Measurements from ENCODE around the gene GLIS1.
"Not testable (repeated sequence)": the region's sequence is repeated elsewhere in the genome, so short reads cannot be mapped to it uniquely, and the experiment has no call there.

Gene GLIS1

GRCh38 chr1:53651356-53651755 is 87.6 kb downstream of the GLIS1 start:
- H3K9me3 ChIP-seq (ENCODE audit: control insufficient read depth in 5 of 5, low read length in 5 of 5): no peaks in the 10 kb centered on the region
- no peak overlapping the region for H3K9ac ChIP-seq (ENCODE audit: low read length in 5 of 5)
- H3K27me3 ChIP-seq (ENCODE audit: control insufficient read depth in 5 of 5, insufficient read depth in 4 of 5, low read length in 5 of 5): no peaks in the 10 kb centered on the region
- no peak overlapping the region for H3K27ac ChIP-seq (ENCODE audit: low read depth, low read length)
- H3K36me3 ChIP-seq (ENCODE audit: control insufficient read depth in 5 of 5, insufficient read depth in 5 of 5, low read length in 5 of 5): no peaks in the 10 kb centered on the region
- H3K4me1 ChIP-seq (ENCODE audit: control insufficient read depth in 5 of 5, insufficient read depth in 5 of 5, low read length in 5 of 5): no peaks in the 10 kb centered on the region
- no peak overlapping the region for H3K4me3 ChIP-seq (ENCODE audit: low read depth in 1 of 5, low read length in 5 of 5)

GRCh38 chr1:53648516-53648915 is 90.4 kb downstream of the GLIS1 start:
- Histone ChIP-seq H3K9ac (ENCODE audit: low read length in 5 of 5) (no peak overlapping the region), H3K27ac (ENCODE audit: low read depth, low read length) (no peak overlapping the region), H3K4me3 (ENCODE audit: low read depth in 1 of 5, low read length in 5 of 5) (no peak overlapping the region), H3K4me1 (ENCODE audit: control insufficient read depth in 5 of 5, insufficient read depth in 5 of 5, low read length in 5 of 5) (peaks cover 0 to 5% (median 0%) of the 10 kb centered on the region in 5 donors), H3K9me3 (ENCODE audit: control insufficient read depth in 5 of 5, low read length in 5 of 5) (no peaks in the 10 kb centered on the region), H3K27me3 (ENCODE audit: control insufficient read depth in 5 of 5, insufficient read depth in 4 of 5, low read length in 5 of 5) (no peaks in the 10 kb centered on the region), H3K36me3 (ENCODE audit: control insufficient read depth in 5 of 5, insufficient read depth in 5 of 5, low read length in 5 of 5) (no peaks in the 10 kb centered on the region)

- H3K36me3 ChIP-seq (ENCODE audit: control insufficient read depth in 5 of 5, insufficient read depth in 5 of 5, low read length in 5 of 5); H3K27ac ChIP-seq (ENCODE audit: low read depth, low read length); H3K9ac ChIP-seq (ENCODE audit: low read length in 5 of 5); H3K4me1 ChIP-seq (ENCODE audit: control insufficient read depth in 5 of 5, insufficient read depth in 5 of 5, low read length in 5 of 5); H3K27me3 ChIP-seq (ENCODE audit: control insufficient read depth in 5 of 5, insufficient read depth in 4 of 5, low read length in 5 of 5); H3K9me3 ChIP-seq (ENCODE audit: control insufficient read depth in 5 of 5, low read length in 5 of 5); H3K4me3 ChIP-seq (ENCODE audit: low read depth in 1 of 5, low read length in 5 of 5): not testable (repeated sequence)
Measured at GRCh38 chr1:53647915-53648314, 91.0 kb downstream of the GLIS1 start.

GRCh38 chr1:53646732-53647131 is 92.2 kb downstream of the GLIS1 start:
- peaks cover 0 to 6% (median 0%) of the 10 kb centered on the region in 5 donors for H3K4me1 ChIP-seq (ENCODE audit: control insufficient read depth in 5 of 5, insufficient read depth in 5 of 5, low read length in 5 of 5)
- no peak overlapping the region for H3K9ac ChIP-seq (ENCODE audit: low read length in 5 of 5)
- no peaks in the 10 kb centered on the region for H3K9me3 ChIP-seq (ENCODE audit: control insufficient read depth in 5 of 5, low read length in 5 of 5)
- no peak overlapping the region for H3K27ac ChIP-seq (ENCODE audit: low read depth, low read length)
- no peak overlapping the region for H3K4me3 ChIP-seq (ENCODE audit: low read depth in 1 of 5, low read length in 5 of 5)
- no peaks in the 10 kb centered on the region for H3K36me3 ChIP-seq (ENCODE audit: control insufficient read depth in 5 of 5, insufficient read depth in 5 of 5, low read length in 5 of 5)
- H3K27me3 ChIP-seq (ENCODE audit: control insufficient read depth in 5 of 5, insufficient read depth in 4 of 5, low read length in 5 of 5): no peaks in the 10 kb centered on the region

- Histone ChIP-seq H3K9ac (ENCODE audit: low read length in 5 of 5) (no peak overlapping the region), H3K9me3 (ENCODE audit: control insufficient read depth in 5 of 5, low read length in 5 of 5) (no peaks in the 10 kb centered on the region), H3K36me3 (ENCODE audit: control insufficient read depth in 5 of 5, insufficient read depth in 5 of 5, low read length in 5 of 5) (no peaks in the 10 kb centered on the region), H3K27ac (ENCODE audit: low read depth, low read length) (no peak overlapping the region), H3K4me3 (ENCODE audit: low read depth in 1 of 5, low read length in 5 of 5) (no peak overlapping the region), H3K27me3 (ENCODE audit: control insufficient read depth in 5 of 5, insufficient read depth in 4 of 5, low read length in 5 of 5) (no peaks in the 10 kb centered on the region), H3K4me1 (ENCODE audit: control insufficient read depth in 5 of 5, insufficient read depth in 5 of 5, low read length in 5 of 5) (peaks cover 0 to 6% (median 0%) of the 10 kb centered on the region in 5 donors)
Measured at GRCh38 chr1:53645690-53646078, 93.3 kb downstream of the GLIS1 start.

- no peaks in the 10 kb centered on the region for H3K27me3 ChIP-seq (ENCODE audit: control insufficient read depth in 5 of 5, insufficient read depth in 4 of 5, low read length in 5 of 5)
- peaks cover 0 to 6% (median 0%) of the 10 kb centered on the region in 5 donors for H3K4me1 ChIP-seq (ENCODE audit: control insufficient read depth in 5 of 5, insufficient read depth in 5 of 5, low read length in 5 of 5)
- H3K27ac ChIP-seq (ENCODE audit: low read depth, low read length): no peak overlapping the region
- H3K36me3 ChIP-seq (ENCODE audit: control insufficient read depth in 5 of 5, insufficient read depth in 5 of 5, low read length in 5 of 5): no peaks in the 10 kb centered on the region
- no peak overlapping the region for H3K4me3 ChIP-seq (ENCODE audit: low read depth in 1 of 5, low read length in 5 of 5)
- H3K9me3 ChIP-seq (ENCODE audit: control insufficient read depth in 5 of 5, low read length in 5 of 5): no peaks in the 10 kb centered on the region
- H3K9ac ChIP-seq (ENCODE audit: low read length in 5 of 5): no peak overlapping the region
Measured at GRCh38 chr1:53644909-53645689, 93.9 kb downstream of the GLIS1 start.

GRCh38 chr1:53644496-53644895 is 94.5 kb downstream of the GLIS1 start:
- H3K9me3 ChIP-seq (ENCODE audit: control insufficient read depth in 5 of 5, low read length in 5 of 5): no peaks in the 10 kb centered on the region
- H3K9ac ChIP-seq (ENCODE audit: low read length in 5 of 5): no peak overlapping the region
- peaks cover 0 to 6% (median 0%) of the 10 kb centered on the region in 5 donors for H3K4me1 ChIP-seq (ENCODE audit: control insufficient read depth in 5 of 5, insufficient read depth in 5 of 5, low read length in 5 of 5)
- H3K4me3 ChIP-seq (ENCODE audit: low read depth in 1 of 5, low read length in 5 of 5): no peak overlapping the region
- no peaks in the 10 kb centered on the region for H3K27me3 ChIP-seq (ENCODE audit: control insufficient read depth in 5 of 5, insufficient read depth in 4 of 5, low read length in 5 of 5)
- H3K27ac ChIP-seq (ENCODE audit: low read depth, low read length): no peak overlapping the region
- H3K36me3 ChIP-seq (ENCODE audit: control insufficient read depth in 5 of 5, insufficient read depth in 5 of 5, low read length in 5 of 5): no peaks in the 10 kb centered on the region

- no peak overlapping the region for H3K4me3 ChIP-seq (ENCODE audit: low read depth in 1 of 5, low read length in 5 of 5)
- H3K36me3 ChIP-seq (ENCODE audit: control insufficient read depth in 5 of 5, insufficient read depth in 5 of 5, low read length in 5 of 5): no peaks in the 10 kb centered on the region
- H3K27me3 ChIP-seq (ENCODE audit: control insufficient read depth in 5 of 5, insufficient read depth in 4 of 5, low read length in 5 of 5): no peaks in the 10 kb centered on the region
- H3K9me3 ChIP-seq (ENCODE audit: control insufficient read depth in 5 of 5, low read length in 5 of 5): no peaks in the 10 kb centered on the region
- no peak overlapping the region for H3K27ac ChIP-seq (ENCODE audit: low read depth, low read length)
- no peak overlapping the region for H3K9ac ChIP-seq (ENCODE audit: low read length in 5 of 5)
- H3K4me1 ChIP-seq (ENCODE audit: control insufficient read depth in 5 of 5, insufficient read depth in 5 of 5, low read length in 5 of 5): peaks cover 0 to 6% (median 0%) of the 10 kb centered on the region in 5 donors
Measured at GRCh38 chr1:53643881-53644390, 95.0 kb downstream of the GLIS1 start.

- H3K9me3 ChIP-seq (ENCODE audit: control insufficient read depth in 5 of 5, low read length in 5 of 5): no peaks in the 10 kb centered on the region
- no peaks in the 10 kb centered on the region for H3K27me3 ChIP-seq (ENCODE audit: control insufficient read depth in 5 of 5, insufficient read depth in 4 of 5, low read length in 5 of 5)
- peaks cover 0 to 6% (median 0%) of the 10 kb centered on the region in 5 donors for H3K4me1 ChIP-seq (ENCODE audit: control insufficient read depth in 5 of 5, insufficient read depth in 5 of 5, low read length in 5 of 5)
- H3K4me3 ChIP-seq (ENCODE audit: low read depth in 1 of 5, low read length in 5 of 5): no peak overlapping the region
- no peak overlapping the region for H3K9ac ChIP-seq (ENCODE audit: low read length in 5 of 5)
- H3K27ac ChIP-seq (ENCODE audit: low read depth, low read length): no peak overlapping the region
- H3K36me3 ChIP-seq (ENCODE audit: control insufficient read depth in 5 of 5, insufficient read depth in 5 of 5, low read length in 5 of 5): no peaks in the 10 kb centered on the region
Measured at GRCh38 chr1:53643041-53643880, 95.7 kb downstream of the GLIS1 start.

- H3K4me3 ChIP-seq (ENCODE audit: low read depth in 1 of 5, low read length in 5 of 5): no peak overlapping the region
- H3K27me3 ChIP-seq (ENCODE audit: control insufficient read depth in 5 of 5, insufficient read depth in 4 of 5, low read length in 5 of 5): no peaks in the 10 kb centered on the region
- H3K36me3 ChIP-seq (ENCODE audit: control insufficient read depth in 5 of 5, insufficient read depth in 5 of 5, low read length in 5 of 5): no peaks in the 10 kb centered on the region
- H3K9ac ChIP-seq (ENCODE audit: low read length in 5 of 5): no peak overlapping the region
- no peaks in the 10 kb centered on the region for H3K9me3 ChIP-seq (ENCODE audit: control insufficient read depth in 5 of 5, low read length in 5 of 5)
- H3K4me1 ChIP-seq (ENCODE audit: control insufficient read depth in 5 of 5, insufficient read depth in 5 of 5, low read length in 5 of 5): peaks cover 0 to 6% (median 0%) of the 10 kb centered on the region in 5 donors
- no peak overlapping the region for H3K27ac ChIP-seq (ENCODE audit: low read depth, low read length)
Measured at GRCh38 chr1:53642607-53643006, 96.4 kb downstream of the GLIS1 start.

All from subcutaneous abdominal adipose tissue (tissue), 5 donors.